Measurements from ENCODE around the gene FAM217A.

The FAM217A gene

DNA sequence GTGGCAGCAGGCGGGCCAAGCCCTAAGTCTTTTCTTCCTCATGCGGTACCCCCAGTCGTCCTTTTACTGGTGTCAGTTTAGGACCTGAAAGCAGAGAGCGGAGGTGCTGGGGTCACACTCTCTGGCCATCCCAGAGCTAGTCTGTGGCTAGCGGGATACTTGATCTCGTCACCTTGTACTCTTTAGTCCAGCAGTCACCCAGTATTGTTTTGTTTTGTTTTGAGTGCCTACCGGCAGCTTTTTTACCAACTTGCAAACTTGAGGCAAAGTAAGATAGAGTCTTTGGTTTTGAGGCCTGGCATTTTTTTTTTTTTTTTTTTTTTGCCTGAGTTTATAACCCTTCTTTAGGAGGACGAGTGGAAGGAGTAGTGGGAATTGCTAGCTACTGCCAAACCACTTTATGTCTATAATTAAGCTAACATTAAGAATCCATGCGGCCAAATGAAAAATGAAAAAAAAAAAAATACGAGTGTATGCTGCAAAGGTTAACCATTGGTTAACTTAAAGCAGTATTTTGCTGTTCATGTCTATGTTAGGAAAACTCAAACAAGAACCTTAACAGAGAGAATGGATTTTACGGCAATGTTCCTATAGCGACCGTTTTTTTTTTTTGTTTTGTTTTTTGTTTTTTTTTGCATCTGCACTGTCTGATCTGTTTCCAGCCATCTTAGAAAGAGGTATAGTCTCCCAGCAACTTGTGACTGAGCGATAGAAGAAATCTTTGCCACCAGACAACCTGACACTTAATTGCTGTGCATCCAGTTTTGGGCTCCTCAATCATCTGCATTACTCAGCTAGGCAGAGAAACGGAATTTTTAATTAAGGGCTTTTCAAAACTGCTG lies 56.9 kb downstream of the FAM217A start:
- DNase-seq (ENCODE audit: low spot score), result peak; percentile 4

DNA sequence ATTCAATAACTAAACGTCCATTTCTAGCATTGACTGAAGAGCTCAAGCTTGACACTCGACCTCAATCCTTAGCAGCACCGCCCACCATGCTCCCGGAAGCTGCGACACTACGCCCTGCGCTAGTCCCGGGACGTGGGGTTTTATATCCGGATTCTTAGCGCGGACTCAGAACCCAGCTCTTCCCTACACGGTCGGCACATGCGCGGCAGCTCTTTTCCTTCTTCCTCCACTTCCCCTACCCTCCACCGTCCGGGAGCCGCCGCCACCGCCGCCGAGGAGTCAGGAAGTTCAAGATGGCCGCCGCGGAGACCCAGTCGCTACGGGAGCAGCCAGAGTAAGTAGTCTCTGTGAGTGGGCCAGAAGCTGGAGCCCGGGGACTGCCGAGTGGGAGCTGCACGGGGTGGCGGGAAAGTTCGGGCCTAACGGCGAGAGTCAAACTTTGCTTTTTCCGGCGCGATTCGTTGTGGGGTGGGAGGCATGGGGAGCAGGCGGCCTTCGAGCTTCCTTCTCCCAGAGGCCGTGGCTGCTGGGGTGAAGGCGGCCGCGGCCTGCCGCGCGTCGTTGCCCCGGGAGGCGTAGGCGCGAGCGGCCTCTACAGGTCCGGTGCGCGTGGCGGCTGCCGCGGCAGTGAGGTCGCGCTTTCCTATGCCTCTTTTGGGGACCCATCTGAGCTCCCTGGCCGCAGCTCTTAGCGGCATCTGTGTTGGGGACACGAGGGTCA lies 57.6 kb downstream of the FAM217A start:
- DNase-seq (ENCODE audit: low spot score), result peak; percentile 95

DNA sequence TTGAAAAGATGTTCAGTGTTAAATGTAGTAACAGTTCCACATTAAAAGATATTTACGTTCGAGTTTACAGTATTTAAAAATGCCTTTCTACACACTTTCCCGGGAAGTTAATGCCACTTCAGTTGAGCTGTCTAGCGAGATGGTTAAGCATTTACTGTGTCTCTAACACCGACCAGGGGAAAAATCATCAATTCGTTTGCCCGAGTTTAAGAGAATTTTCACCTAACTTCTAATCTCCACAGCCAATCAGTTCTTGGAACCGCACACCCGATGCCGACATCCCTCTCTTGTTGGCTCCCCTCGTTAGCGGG lies 58.2 kb downstream of the FAM217A start:
- no peak for DNase-seq (ENCODE audit: low spot score)

DNA sequence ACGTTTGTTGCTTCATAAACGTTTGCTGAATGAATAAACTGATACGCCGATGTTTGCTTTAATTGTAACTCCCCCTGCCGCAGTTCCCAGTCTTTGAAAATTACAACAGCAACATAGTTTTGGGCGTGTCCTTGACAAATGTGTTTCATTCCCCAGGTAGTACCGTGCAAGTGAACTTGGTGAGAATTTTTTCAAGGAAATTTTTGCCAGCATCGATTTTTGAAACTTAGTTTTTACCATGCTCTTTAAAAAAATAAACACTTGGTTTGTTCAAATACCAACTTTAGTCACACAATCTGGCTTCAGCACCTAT lies 60.1 kb downstream of the FAM217A start:
- DNase-seq (ENCODE audit: low spot score), result no peak

Data from AG08395 (cell line).